GM19099 (cell line): ENCODE data around the gene CEP97.

Experiments used
- POLR2A ChIP-seq: IDR thresholded peaks from 3 replicates; pipeline ENCODE4 v1.6.1; 2011; ENCODE audit warnings: low read depth; ENCODE audit not compliant: insufficient read length; ENCODE audit errors: extremely low read depth

Gene CEP97

GRCh38 chr3:101809178-101810021, 85.0 kb downstream of the CEP97 start:
- TF ChIP-seq POLR2A: no peak

DNA sequence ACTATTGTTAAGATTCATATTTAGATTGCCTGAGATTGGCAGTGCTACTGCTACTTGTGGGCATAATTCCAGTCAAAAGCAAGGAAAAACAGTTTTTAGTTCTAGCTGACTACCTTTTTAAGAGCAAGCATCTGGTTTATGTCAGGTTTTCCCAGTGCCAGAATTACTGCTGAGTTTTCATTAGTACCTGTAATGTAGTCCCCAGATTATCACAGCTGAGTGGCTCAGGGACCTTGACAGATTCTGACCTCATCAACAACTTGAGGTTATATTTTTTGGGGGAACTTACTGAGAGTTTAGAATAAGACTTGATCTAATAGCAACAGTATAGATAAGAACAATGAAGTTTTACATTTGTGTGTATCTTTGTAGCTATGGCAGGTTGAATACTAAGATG, 85.6 kb downstream of the CEP97 start:
- no peak for TF ChIP-seq POLR2A

GRCh38 chr3:101811875-101812274, 87.5 kb downstream of the CEP97 start:
- TF ChIP-seq POLR2A: no peak

- TF ChIP-seq POLR2A: no peak
These were observed 88.5 kb downstream of the CEP97 start for GRCh38 chr3:101812895-101813294.

GRCh38 chr3:101813817-101814440, 89.5 kb downstream of the CEP97 start:
- no peak for TF ChIP-seq POLR2A

DNA sequence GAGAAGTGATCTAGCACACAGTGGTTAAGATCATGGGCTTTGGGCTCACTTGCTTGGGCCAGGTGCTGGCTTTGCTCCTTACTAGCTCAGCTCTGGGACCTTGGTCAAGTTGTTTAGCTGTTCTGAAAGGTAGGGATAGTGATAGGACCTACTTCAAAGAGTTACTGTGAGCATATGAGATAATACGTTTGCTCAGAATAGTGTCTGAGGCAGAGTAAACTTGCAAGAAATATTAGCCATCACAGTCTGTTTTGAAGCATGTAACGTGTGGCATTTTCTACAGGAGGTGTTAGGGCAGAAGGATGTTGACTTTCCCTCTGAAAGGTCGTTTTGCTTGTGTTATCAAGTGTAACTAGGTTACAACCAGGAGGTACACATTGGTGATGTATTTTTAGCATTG, 90.4 kb downstream of the CEP97 start:
- no peak for TF ChIP-seq POLR2A

- TF ChIP-seq POLR2A: no peak
These were observed 92.1 kb downstream of the CEP97 start for GRCh38 chr3:101816215-101817149.

- TF ChIP-seq POLR2A: no peak
These were observed 93.6 kb downstream of the CEP97 start for GRCh38 chr3:101817992-101818391.

GRCh38 chr3:101819649-101820206, 95.3 kb downstream of the CEP97 start:
- no peak for TF ChIP-seq POLR2A
